MM.1S (cell line): ENCODE results near the gene CERKL.

ENCODE experiments used
- DNase-seq: peaks from one replicate; pipeline ENCODE4 v3.0.0-alpha.2; 2015
- H2AFZ ChIP-seq: fragments of 300-600 bp; sonication (generic); 2 replicates; pipeline ENCODE4 v1.6.0; 2016; ENCODE audit warnings: antibody characterized with exemption, low read length
- H3F3A ChIP-seq: fragments of 300-600 bp; sonication (generic); 2 replicates; pipeline ENCODE4 v1.6.1; 2016; ENCODE audit warnings: mild to moderate bottlenecking, antibody characterized with exemption, low read length, moderate library complexity, mixed read lengths; ENCODE audit not compliant: insufficient read depth
- H3K27ac ChIP-seq: fragments of 300-600 bp; sonication (generic); 2 replicates; pipeline ENCODE4 v1.5.1; 2016; ENCODE audit warnings: mild to moderate bottlenecking, low read length
- H3K27me3 ChIP-seq: fragments of 300-600 bp; sonication (generic); replicated peaks from 2 replicates; pipeline ENCODE4 v1.6.0; 2016; ENCODE audit warnings: low read length; ENCODE audit not compliant: insufficient read depth
- H3K36me3 ChIP-seq: fragments of 300-600 bp; sonication (generic); replicated peaks from 2 replicates; pipeline ENCODE4 v1.6.1; 2016; ENCODE audit warnings: mild to moderate bottlenecking, low read length, mixed read lengths; ENCODE audit not compliant: insufficient read depth
- H3K4me1 ChIP-seq: fragments of 300-600 bp; sonication (generic); 2 replicates; pipeline ENCODE4 v1.6.1; 2016; ENCODE audit warnings: low read length, mixed read lengths
- H3K4me2 ChIP-seq: fragments of 300-600 bp; sonication (generic); 2 replicates; pipeline ENCODE4 v1.6.0; 2016; ENCODE audit warnings: low read depth, low read length
- H3K4me3 ChIP-seq: fragments of 300-600 bp; sonication (generic); 2 replicates; pipeline ENCODE4 v1.5.1; 2016; ENCODE audit warnings: low read length, mixed read lengths
- H3K79me2 ChIP-seq: fragments of 300-600 bp; sonication (generic); 2 replicates; pipeline ENCODE4 v1.6.1; 2016; ENCODE audit warnings: mixed run types, low read length, mixed read lengths
- H3K9ac ChIP-seq: fragments of 300-600 bp; sonication (generic); 2 replicates; pipeline ENCODE4 v1.6.1; 2016; ENCODE audit warnings: low read length, mixed read lengths
- H3K9me2 ChIP-seq: fragments of 300-600 bp; sonication (generic); replicated peaks from 2 replicates; pipeline ENCODE4 v1.6.1; 2016; ENCODE audit warnings: mild to moderate bottlenecking, low read length, mixed read lengths; ENCODE audit not compliant: insufficient read depth
- H3K9me3 ChIP-seq: fragments of 300-600 bp; sonication (generic); replicated peaks from 2 replicates; pipeline ENCODE4 v1.6.1; 2016; ENCODE audit warnings: mild to moderate bottlenecking, low read length, mixed read lengths; ENCODE audit not compliant: insufficient read depth
- H4K20me1 ChIP-seq: fragments of 300-600 bp; sonication (generic); 2 replicates; pipeline ENCODE4 v1.6.1; 2016; ENCODE audit warnings: mild to moderate bottlenecking, low read length, moderate library complexity, mixed read lengths; ENCODE audit not compliant: insufficient read depth
- EZH2 ChIP-seq: fragments of 300-600 bp; sonication (generic); optimal IDR thresholded peaks from 2 replicates; pipeline ENCODE3; 2017; ENCODE audit warnings: low read depth, mild to moderate bottlenecking, antibody characterized with exemption, low read length, mixed read lengths
- EZH2phosphoT487 ChIP-seq: fragments of 300-600 bp; sonication (generic); IDR thresholded peaks from 2 replicates; pipeline ENCODE4 v1.6.1; 2018; ENCODE audit warnings: antibody characterized with exemption, low read length
- TF ChIP-seq, protein P1 (sequence below): fragments of 300-600 bp; sonication (generic); IDR thresholded peaks from 2 replicates; pipeline ENCODE4 v1.5.1; 2016; ENCODE audit warnings: antibody characterized with exemption, low read length, mixed read lengths

CERKL gene

DNA sequence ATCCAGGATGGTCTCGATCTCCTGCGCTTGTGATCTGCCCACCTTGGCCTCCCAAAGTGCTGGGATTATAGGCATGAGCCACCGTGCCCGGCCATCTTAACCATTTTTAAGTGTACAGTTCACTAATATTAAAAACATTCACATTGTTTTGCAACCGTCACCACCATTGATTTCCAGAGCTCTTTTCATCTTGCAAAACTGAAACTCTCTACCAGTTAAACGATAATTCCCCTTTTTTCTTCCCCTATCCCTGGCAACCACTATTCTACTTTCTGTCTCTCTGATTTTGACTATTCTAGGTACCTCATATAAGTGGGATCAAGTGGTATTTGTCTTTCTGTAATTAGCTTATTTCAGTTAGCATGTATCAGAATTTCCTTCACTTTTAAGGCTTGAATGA lies 40.2 kb upstream of the CERKL start:
- H3K79me2 ChIP-seq: no peaks in the 10 kb centered on the region
- H3K27me3 ChIP-seq: no peaks in the 10 kb centered on the region
- no peak for DNase-seq
- H3K4me2 ChIP-seq: peak overlapping the region; percentile 19; the same call in 1 of the 2 replicates
- no peak overlapping the region for H3K4me3 ChIP-seq
- no peak overlapping the region for H3K27ac ChIP-seq
- TF ChIP-seq EZH2phosphoT487 (no peak), EZH2 (no peak)
- TF ChIP-seq, protein P1, sequence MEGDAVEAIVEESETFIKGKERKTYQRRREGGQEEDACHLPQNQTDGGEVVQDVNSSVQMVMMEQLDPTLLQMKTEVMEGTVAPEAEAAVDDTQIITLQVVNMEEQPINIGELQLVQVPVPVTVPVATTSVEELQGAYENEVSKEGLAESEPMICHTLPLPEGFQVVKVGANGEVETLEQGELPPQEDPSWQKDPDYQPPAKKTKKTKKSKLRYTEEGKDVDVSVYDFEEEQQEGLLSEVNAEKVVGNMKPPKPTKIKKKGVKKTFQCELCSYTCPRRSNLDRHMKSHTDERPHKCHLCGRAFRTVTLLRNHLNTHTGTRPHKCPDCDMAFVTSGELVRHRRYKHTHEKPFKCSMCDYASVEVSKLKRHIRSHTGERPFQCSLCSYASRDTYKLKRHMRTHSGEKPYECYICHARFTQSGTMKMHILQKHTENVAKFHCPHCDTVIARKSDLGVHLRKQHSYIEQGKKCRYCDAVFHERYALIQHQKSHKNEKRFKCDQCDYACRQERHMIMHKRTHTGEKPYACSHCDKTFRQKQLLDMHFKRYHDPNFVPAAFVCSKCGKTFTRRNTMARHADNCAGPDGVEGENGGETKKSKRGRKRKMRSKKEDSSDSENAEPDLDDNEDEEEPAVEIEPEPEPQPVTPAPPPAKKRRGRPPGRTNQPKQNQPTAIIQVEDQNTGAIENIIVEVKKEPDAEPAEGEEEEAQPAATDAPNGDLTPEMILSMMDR: no peak
- no peaks in the 10 kb centered on the region for H3K36me3 ChIP-seq
- H4K20me1 ChIP-seq: no peaks in the 10 kb centered on the region
- no peaks in the 10 kb centered on the region for H3K9me2 ChIP-seq
- no peak overlapping the region for H2AFZ ChIP-seq
- H3K4me1 ChIP-seq: peaks cover 16% of the 10 kb centered on the region
- H3F3A ChIP-seq: no peaks in the 10 kb centered on the region
- H3K9me3 ChIP-seq: no peaks in the 10 kb centered on the region
- H3K9ac ChIP-seq: no peak overlapping the region

DNA sequence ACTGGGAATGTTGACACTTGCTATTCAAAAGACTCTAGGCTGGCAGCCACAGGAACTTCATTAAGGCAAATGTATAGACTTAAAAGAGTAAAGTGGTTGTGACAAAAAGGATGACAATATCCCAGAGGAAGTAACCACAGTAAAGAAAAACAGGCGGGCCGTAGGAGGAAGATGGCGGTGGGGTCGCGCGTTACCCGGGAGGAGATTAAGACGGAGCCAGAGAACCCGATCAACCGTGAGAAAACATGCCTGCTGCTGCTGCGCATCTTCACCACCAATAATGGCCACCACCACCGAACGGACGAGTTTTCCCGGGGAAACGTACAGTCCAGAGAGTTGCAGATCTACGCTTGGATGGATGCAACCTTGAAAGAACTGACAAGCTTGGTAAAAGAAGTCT lies 37.4 kb upstream of the CERKL start:
- Histone ChIP-seq H3K4me1 (peaks cover 16% of the 10 kb centered on the region), H3K36me3 (no peaks in the 10 kb centered on the region), H3F3A (no peaks in the 10 kb centered on the region), H3K9ac (no peak overlapping the region), H3K4me2 (no peak overlapping the region), H3K9me3 (no peaks in the 10 kb centered on the region), H2AFZ (no peak overlapping the region), H3K4me3 (no peak overlapping the region), H3K9me2 (no peaks in the 10 kb centered on the region), H3K79me2 (no peaks in the 10 kb centered on the region), H4K20me1 (no peaks in the 10 kb centered on the region), H3K27me3 (no peaks in the 10 kb centered on the region), H3K27ac (no peak overlapping the region)
- no peak for TF ChIP-seq EZH2phosphoT487
- no peak for TF ChIP-seq EZH2
- TF ChIP-seq, protein P1: no peak
- DNase-seq: no peak

DNA sequence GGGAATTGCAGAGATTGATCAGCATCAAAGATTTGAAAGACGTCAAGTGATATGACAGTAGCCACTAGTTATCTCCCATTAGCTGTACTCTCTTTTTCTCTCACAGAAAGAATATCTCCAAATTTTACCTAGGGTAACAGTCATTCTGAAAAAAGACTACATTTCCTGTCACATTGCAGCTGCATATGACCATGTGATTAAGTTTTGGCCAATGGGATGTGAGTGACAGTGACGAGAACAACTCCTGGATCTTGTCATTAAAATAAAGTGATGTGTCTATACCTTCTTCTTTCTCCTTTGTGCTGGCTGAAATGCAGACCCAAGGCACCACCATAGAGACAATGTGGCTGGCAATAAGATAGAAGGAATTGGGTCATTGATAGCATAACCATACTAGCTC lies 34.0 kb upstream of the CERKL start:
- H3K4me1 ChIP-seq: no peaks in the 10 kb centered on the region
- no peaks in the 10 kb centered on the region for H3K27me3 ChIP-seq
- no peaks in the 10 kb centered on the region for H4K20me1 ChIP-seq

More for the DNA sequence above, 34.0 kb upstream of the CERKL start:
- H3K4me2 ChIP-seq: no peak overlapping the region
- H3K27ac ChIP-seq: no peak overlapping the region
- H3F3A ChIP-seq: no peaks in the 10 kb centered on the region
- TF ChIP-seq EZH2phosphoT487 (no peak), EZH2 (no peak)
- TF ChIP-seq, protein P1: no peak
- H3K4me3 ChIP-seq: no peak overlapping the region
- H3K36me3 ChIP-seq: no peaks in the 10 kb centered on the region
- no peaks in the 10 kb centered on the region for H3K79me2 ChIP-seq
- no peak for DNase-seq
- no peaks in the 10 kb centered on the region for H3K9me3 ChIP-seq
- H3K9me2 ChIP-seq: no peaks in the 10 kb centered on the region
- H2AFZ ChIP-seq: no peak overlapping the region
- H3K9ac ChIP-seq: no peak overlapping the region
